Uterus (tissue), 2 donors: Measurements from ENCODE around the gene TM2D3.

ENCODE experiments used
- POLR2A ChIP-seq, 2 donors: fragments of 450-650 bp; IDR thresholded peaks; one replicate each; pipeline ENCODE4 v1.6.1; 2016; ENCODE audit warnings: antibody characterized with exemption in 2 of 2, mild to moderate bottlenecking in 1 of 2, moderate library complexity in 1 of 2
- TF ChIP-seq, protein P1 (sequence below), 4 experiments: fragments of 200-600 bp in 2 of 4; fragments of 450-650 bp in 2 of 4; sonication (generic) in 2 of 4; IDR thresholded peaks; one replicate each; pipeline ENCODE4 v1.5.1; 2016 to 2019; ENCODE audit warnings: antibody characterized with exemption in 4 of 4, mild to moderate bottlenecking in 2 of 4, moderate library complexity in 1 of 4

GRCh38 chr15:101672298-101672697 lies 20.1 kb upstream of the TM2D3 start:
- TF ChIP-seq, protein P1, sequence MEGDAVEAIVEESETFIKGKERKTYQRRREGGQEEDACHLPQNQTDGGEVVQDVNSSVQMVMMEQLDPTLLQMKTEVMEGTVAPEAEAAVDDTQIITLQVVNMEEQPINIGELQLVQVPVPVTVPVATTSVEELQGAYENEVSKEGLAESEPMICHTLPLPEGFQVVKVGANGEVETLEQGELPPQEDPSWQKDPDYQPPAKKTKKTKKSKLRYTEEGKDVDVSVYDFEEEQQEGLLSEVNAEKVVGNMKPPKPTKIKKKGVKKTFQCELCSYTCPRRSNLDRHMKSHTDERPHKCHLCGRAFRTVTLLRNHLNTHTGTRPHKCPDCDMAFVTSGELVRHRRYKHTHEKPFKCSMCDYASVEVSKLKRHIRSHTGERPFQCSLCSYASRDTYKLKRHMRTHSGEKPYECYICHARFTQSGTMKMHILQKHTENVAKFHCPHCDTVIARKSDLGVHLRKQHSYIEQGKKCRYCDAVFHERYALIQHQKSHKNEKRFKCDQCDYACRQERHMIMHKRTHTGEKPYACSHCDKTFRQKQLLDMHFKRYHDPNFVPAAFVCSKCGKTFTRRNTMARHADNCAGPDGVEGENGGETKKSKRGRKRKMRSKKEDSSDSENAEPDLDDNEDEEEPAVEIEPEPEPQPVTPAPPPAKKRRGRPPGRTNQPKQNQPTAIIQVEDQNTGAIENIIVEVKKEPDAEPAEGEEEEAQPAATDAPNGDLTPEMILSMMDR (IDR thresholded peaks at IDR 0.05): no peak
- no peak for TF ChIP-seq POLR2A (IDR thresholded peaks at IDR 0.05)
